Heart right ventricle (tissue), 16 donors: ENCODE measurements around the gene SLC25A42. TPM values are rescaled to one million over a fixed set of nuclear protein-coding genes. Genes with fewer than 3 reads are reported as not detected.
"Not testable (repeated sequence)": the region's sequence is repeated elsewhere in the genome, so short reads cannot be mapped to it uniquely, and the experiment has no call there.

Experiments
- ATAC-seq, 8 donors: fragments of 200-7000 bp; cut with Tn5 transposase; one replicate each; pipeline ENCODE4 v1.9.1; 2020; ENCODE audit warnings: mild to moderate bottlenecking in 8 of 8, moderate library complexity in 8 of 8, moderate number of reproducible peaks in 1 of 8
- DNase-seq, 2 donors: peaks; one replicate each; pipeline ENCODE4 v3.0.0-alpha.2; 2020
- H3K27ac ChIP-seq, 10 donors: fragments of 200-600 bp; sonication (generic) in 2 of 10; one replicate each; pipeline versions ENCODE4 v1.5.0 to v1.8.0; 2020 to 2022; ENCODE audit warnings: mild to moderate bottlenecking in 3 of 10
- H3K27me3 ChIP-seq, 7 donors: fragments of 200-600 bp; one replicate each; pipeline ENCODE4 v1.8.0; 2021 to 2022; ENCODE audit warnings: mild to moderate bottlenecking in 2 of 7
- H3K36me3 ChIP-seq, 9 donors: fragments of 200-600 bp; sonication (generic) in 1 of 9; one replicate each; pipeline versions ENCODE4 v1.5.0 to v1.8.0; 2020 to 2022; ENCODE audit warnings: mild to moderate bottlenecking in 2 of 9
- H3K4me1 ChIP-seq, 9 donors: fragments of 200-600 bp; sonication (generic) in 1 of 9; one replicate each; pipeline versions ENCODE4 v1.5.0 to v1.8.0; 2020 to 2022; ENCODE audit warnings: mild to moderate bottlenecking in 4 of 9
- H3K4me3 ChIP-seq, 10 donors: fragments of 200-600 bp; sonication (generic) in 2 of 10; one replicate each; pipeline versions ENCODE4 v1.5.0 to v1.8.0; 2020 to 2022; ENCODE audit warnings: mild to moderate bottlenecking in 7 of 10, moderate library complexity in 2 of 10
- H3K9me3 ChIP-seq, 11 donors: fragments of 200-600 bp in 10 of 11; sonication (generic) in 2 of 11; one replicate each; pipeline versions ENCODE4 v1.5.0 to v1.8.0; 2013 to 2022; ENCODE audit warnings: mild to moderate bottlenecking in 2 of 11, control low read depth in 1 of 11, moderate library complexity in 1 of 11
- CTCF ChIP-seq, 9 donors: fragments of 200-600 bp; sonication (generic) in 2 of 9; IDR thresholded peaks; one replicate each; pipeline versions ENCODE4 v1.5.0 to v1.8.0; 2021 to 2022; ENCODE audit warnings: antibody characterized with exemption in 9 of 9, mild to moderate bottlenecking in 5 of 9, moderate library complexity in 1 of 9
- WGBS, 2 donors: extraction: QIAGEN DNeasy Blood & Tissue Kit; methylation state at CpG; one replicate each; pipeline ENCODE4 v1.1.7; 2013; ENCODE audit warnings: inconsistent platforms in 1 of 2; 5-methylcytosine and 5-hydroxymethylcytosine counted together
- intact Hi-C, 10 donors: fragments of 100-400 bp; cut with DNase I; formaldehyde crosslinking; loops; one replicate each; pipeline versions ENCODE4 v1.11.1 to v1.14.2; 2022
- polyA plus RNA-seq, 2 donors: library from polyadenylated mRNA; stranded (reverse); fragments of 200-250 nt; gene quantifications; one replicate each; pipeline ENCODE4 v1.2.3, GENCODE V29; 2013
- total RNA-seq, 10 donors: library from RNA; stranded (reverse); fragmentation: NEBNext Ultra II Directional in 3 of 10; extraction: Animal tissue kit (Norgen Biotek cat#: 25700) in 3 of 10; gene quantifications; one replicate each; pipeline versions ENCODE4 v1.2.1 to v1.2.4, GENCODE V29; 2021 to 2023
- donor health status: Arrhythmogenic right ventricular cardiomyopathy.
- donor health status: ischemic (EF 13 %, LVEDD 7.1; RV severe dilation, severe dysfunction).
- donor health status: healthy with polysubstance abuse.
- donor health status: DM: no; HTN: yes; CAD: no.
- donor health status: DM: no; HTN: no; CAD: no.
- donor health status: ischemic (EF 25% LVEDD 6.9; RV normal size, moderate dysfunction).
- donor health status: ischemic (EF 25% LVEDD 5.7; RV mildly dilated, moderate dysfunction).
- donor health status: healthy.
- donor health status: DM: yes; HTN: yes; CAD: no.
- donor health status: Ischemic cardiomyopathy.
- donor health status: ischemic (EF 35%, LVEDD 5.7; RV mildly dilated, moderate dysfunction).
- donor health status: nonischemic (EF 11% LVEDD 7.7; RV severe dilation, severe dysfunction).
- donor health status: DM: yes; HTN: yes; CAD: no.
- donor health status: PGD.
- donor health status: ischemic (EF 29% LVEDD 5.4; RV normal size, mild dysfunction).
- donor health status: nonischemic (EF 23%, LVEDD 6.1; RV moderate dilation, normal function).

SLC25A42 gene
- total and polyA plus RNA-seq, 12 donors = 15.7 to 24.1 (median 18.2) TPM

GRCh38 chr19:19101540-19101939 is 37.7 kb downstream of the SLC25A42 start:
- intact Hi-C loops = loop anchor here in 1 of 10 donors (10.0 kb wide), 1 partner anchor 47 kb away; no protein-coding TSS in a partner anchor
- no peak for DNase-seq

GRCh38 chr19:19102566-19102965 is 38.8 kb downstream of the SLC25A42 start:
- not testable (repeated sequence) for H3K27me3 ChIP-seq, H3K27ac ChIP-seq, ATAC-seq, DNase-seq, H3K9me3 ChIP-seq, H3K4me3 ChIP-seq, H3K4me1 ChIP-seq
- 97 to 98% methylated on average over 10 of the region's 10 CpGs for WGBS, 2 donors
- intact Hi-C loops = loop anchor here in 1 of 10 donors (10.0 kb wide), 1 partner anchor 48 kb away; no protein-coding TSS in a partner anchor
- peaks cover 0 to 44% (median 0%) of the 10 kb centered on the region in 9 donors for H3K36me3 ChIP-seq

More at GRCh38 chr19:19101540-19101939, 37.7 kb downstream of the SLC25A42 start:
- peaks cover 0 to 52% (median 0%) of the 10 kb centered on the region in 9 donors for H3K36me3 ChIP-seq
- H3K4me1 ChIP-seq = peaks cover 0 to 5% (median 0%) of the 10 kb centered on the region in 9 donors
- H3K27me3 ChIP-seq = no peaks in the 10 kb centered on the region
- TF ChIP-seq CTCF (IDR thresholded peaks at IDR 0.05) = no peak
- no peak overlapping the region for H3K27ac ChIP-seq
- no peak overlapping the region for H3K4me3 ChIP-seq
- H3K9me3 ChIP-seq = no peaks in the 10 kb centered on the region
- ATAC-seq = no peak
- WGBS, 2 donors = 95 to 99% methylated on average over 8 of the region's 8 CpGs

- intact Hi-C loops = loop anchor here in 1 of 10 donors (10.0 kb wide), 1 partner anchor 48 kb away; no protein-coding TSS in a partner anchor
- H3K36me3 ChIP-seq = peaks cover 0 to 44% (median 0%) of the 10 kb centered on the region in 9 donors
These were observed 39.4 kb downstream of the SLC25A42 start for GRCh38 chr19:19103167-19103566.

GRCh38 chr19:19105365-19106055 is 41.7 kb downstream of the SLC25A42 start:
- no peak for TF ChIP-seq CTCF (IDR thresholded peaks at IDR 0.05)
- Histone ChIP-seq H3K36me3 (peaks cover 0 to 27% (median 0%) of the 10 kb centered on the region in 9 donors), H3K27me3 (no peaks in the 10 kb centered on the region), H3K27ac (peak overlapping the region in 1 of 10 donors; percentile 44), H3K4me1 (peaks cover 0 to 19% (median 0%) of the 10 kb centered on the region in 9 donors), H3K9me3 (no peaks in the 10 kb centered on the region), H3K4me3 (peak overlapping the region in 8 of 10 donors; percentile 21 to 45 (median 42))
- WGBS, 2 donors = 18 to 37% methylated on average over 36 of the region's 36 CpGs
- peak; percentile 39 to 86 (median 71) for ATAC-seq
- peak; percentile 52 to 58 for DNase-seq
- intact Hi-C loops = loop anchor here in 1 of 10 donors (10.0 kb wide), 1 partner anchor 51 kb away; no protein-coding TSS in a partner anchor

More at GRCh38 chr19:19103167-19103566, 39.4 kb downstream of the SLC25A42 start:
- Histone ChIP-seq H3K27ac (no peak overlapping the region), H3K4me1 (peaks cover 0 to 5% (median 0%) of the 10 kb centered on the region in 9 donors), H3K4me3 (no peak overlapping the region), H3K27me3 (no peaks in the 10 kb centered on the region), H3K9me3 (no peaks in the 10 kb centered on the region)
- ATAC-seq (no peak), DNase-seq (no peak)
- 97 to 98% methylated on average over 11 of the region's 11 CpGs for WGBS, 2 donors
- TF ChIP-seq CTCF (IDR thresholded peaks at IDR 0.05) = no peak
